Stimulated activated CD4-positive, alpha-beta T cell treated with anti-CD3 and anti-CD28 coated beads, Interleukin-15, amount 100 ng/mL, for 1 hour (primary cell): ENCODE data around the gene HOXA9.

ENCODE experiments used
- DNase-seq, 2 donors: peaks; one replicate each; pipeline ENCODE4 v3.0.0-alpha.2; 2020; ENCODE audit warnings: low read depth in 1 of 2, low spot score in 1 of 2

The HOXA9 gene

GRCh38 chr7:27154901-27155815 lies 10.2 kb downstream of the HOXA9 start:
- no peak for DNase-seq

GRCh38 chr7:27154369-27154768 lies 11.0 kb downstream of the HOXA9 start:
- DNase-seq, result no peak

GRCh38 chr7:27153526-27153925 lies 11.8 kb downstream of the HOXA9 start:
- no peak for DNase-seq

- no peak for DNase-seq
Observed at GRCh38 chr7:27152816-27153442, 12.4 kb downstream of the HOXA9 start.

GRCh38 chr7:27151931-27152815 lies 13.2 kb downstream of the HOXA9 start, which contains the start of gene HOXA3:
HOXA3 (minus strand) TSS chr7:27152583; CDS start chr7:27110640, 41,943 bp downstream.
- no peak for DNase-seq

- DNase-seq, result no peak
Observed at GRCh38 chr7:27151341-27151930, 13.9 kb downstream of the HOXA9 start.

- peak; percentile 39 to 60 for DNase-seq
Observed at GRCh38 chr7:27150568-27151340, 14.6 kb downstream of the HOXA9 start.

- DNase-seq, result no peak
Observed at GRCh38 chr7:27149842-27150567, 15.3 kb downstream of the HOXA9 start.

- DNase-seq, result no peak
Observed at GRCh38 chr7:27148756-27149641, 16.3 kb downstream of the HOXA9 start.

- DNase-seq, result no peak
Observed at GRCh38 chr7:27148031-27148755, 17.1 kb downstream of the HOXA9 start.

- no peak for DNase-seq
Observed at GRCh38 chr7:27147199-27148030, 17.9 kb downstream of the HOXA9 start, which contains the start of gene HOXA6. HOXA6 (minus strand) TSS chr7:27147774; CDS start chr7:27147749, 25 bp downstream.

- no peak for DNase-seq
Observed at GRCh38 chr7:27146491-27147198, 18.7 kb downstream of the HOXA9 start.

GRCh38 chr7:27145914-27146412 lies 19.4 kb downstream of the HOXA9 start:
- no peak for DNase-seq

- DNase-seq, result no peak
Observed at GRCh38 chr7:27145165-27145913, 20.0 kb downstream of the HOXA9 start.

- DNase-seq, result no peak
Observed at GRCh38 chr7:27144781-27145164, 20.6 kb downstream of the HOXA9 start.
